ENCODE measurements around the gene DDA1.
A peak's percentile ranks its signal among the peaks of the same experiment; 100 is the strongest.

Gene DDA1

GRCh38 chr19:17336872-17337674 is 27.7 kb downstream of the DDA1 start, which contains the start of gene GTPBP3:
TSS of gene GTPBP3 (plus strand) at chr19:17337553. CDS start at chr19:17337612, 59 bp downstream.
- H3K4me3 ChIP-seq (ENCODE audit: insufficient read depth, low read depth, low read length): peak within 1 kb of the TSS; percentile 69
- WGBS, 2 experiments: 0% methylated on average over 41 of the region's 41 CpGs
- peaks cover 5% of the 10 kb centered on the region for H3K36me3 ChIP-seq (ENCODE audit: control insufficient read depth, insufficient read depth, low read length)
- H3K27ac ChIP-seq (ENCODE audit: insufficient read depth, low read depth, low read length, poor library complexity, severe bottlenecking): peak within 1 kb of the TSS; percentile 81
- H3K9me3 ChIP-seq (ENCODE audit: control insufficient read depth, low read length): no peaks in the 10 kb centered on the region
- no peaks in the 10 kb centered on the region for H3K27me3 ChIP-seq (ENCODE audit: control insufficient read depth, insufficient read depth, low read length, poor library complexity, severe bottlenecking)
- H3K4me1 ChIP-seq (ENCODE audit: control insufficient read depth, insufficient read depth, low read length): peaks cover 4% of the 10 kb centered on the region

- Histone ChIP-seq H3K27ac (ENCODE audit: insufficient read depth, low read depth, low read length, poor library complexity, severe bottlenecking) (no peak overlapping the region), H3K9me3 (ENCODE audit: control insufficient read depth, low read length) (no peaks in the 10 kb centered on the region), H3K36me3 (ENCODE audit: control insufficient read depth, insufficient read depth, low read length) (peaks cover 3% of the 10 kb centered on the region), H3K27me3 (ENCODE audit: control insufficient read depth, insufficient read depth, low read length, poor library complexity, severe bottlenecking) (no peaks in the 10 kb centered on the region), H3K4me3 (ENCODE audit: insufficient read depth, low read depth, low read length) (peak overlapping the region; percentile 69), H3K4me1 (ENCODE audit: control insufficient read depth, insufficient read depth, low read length) (peaks cover 4% of the 10 kb centered on the region)
- 10% methylated on average over 50 of the region's 50 CpGs for WGBS, 2 experiments
Measured at GRCh38 chr19:17337675-17338432, 28.5 kb downstream of the DDA1 start.

- Histone ChIP-seq H3K9me3 (ENCODE audit: control insufficient read depth, low read length) (no peaks in the 10 kb centered on the region), H3K36me3 (ENCODE audit: control insufficient read depth, insufficient read depth, low read length) (no peaks in the 10 kb centered on the region), H3K27ac (ENCODE audit: insufficient read depth, low read depth, low read length, poor library complexity, severe bottlenecking) (no peak overlapping the region), H3K27me3 (ENCODE audit: control insufficient read depth, insufficient read depth, low read length, poor library complexity, severe bottlenecking) (no peaks in the 10 kb centered on the region), H3K4me3 (ENCODE audit: insufficient read depth, low read depth, low read length) (peak overlapping the region; percentile 69), H3K4me1 (ENCODE audit: control insufficient read depth, insufficient read depth, low read length) (peaks cover 4% of the 10 kb centered on the region)
- 94 to 95% methylated on average over 30 of the region's 30 CpGs for WGBS, 2 experiments
Measured at GRCh38 chr19:17338433-17339078, 29.2 kb downstream of the DDA1 start.

DNA sequence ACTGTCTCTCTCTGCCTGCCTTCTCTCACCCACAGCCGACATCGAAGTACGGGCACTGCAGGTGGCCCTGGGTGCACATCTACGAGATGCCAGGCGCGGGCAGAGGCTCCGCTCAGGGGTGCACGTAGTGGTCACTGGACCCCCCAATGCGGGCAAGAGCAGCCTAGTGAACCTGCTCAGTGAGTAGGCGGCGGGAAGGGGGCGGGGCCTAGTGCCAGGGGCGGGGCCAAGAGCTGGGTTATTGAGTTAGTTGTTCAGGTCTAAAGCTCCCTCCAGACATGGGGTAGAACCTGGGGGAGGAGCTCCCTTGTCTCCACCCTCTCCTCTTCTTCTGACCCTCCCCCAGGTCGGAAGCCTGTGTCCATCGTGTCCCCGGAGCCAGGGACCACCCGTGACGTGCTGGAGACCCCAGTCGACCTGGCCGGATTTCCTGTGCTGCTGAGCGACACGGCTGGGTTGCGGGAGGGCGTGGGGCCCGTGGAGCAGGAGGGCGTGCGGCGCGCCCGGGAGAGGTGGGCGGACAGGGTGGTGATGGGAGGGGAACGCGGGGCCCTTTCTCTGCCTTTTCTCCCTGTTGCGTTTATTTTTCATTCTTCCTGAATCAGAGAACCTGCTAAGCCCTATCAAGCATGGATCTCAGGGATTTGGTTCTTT is 29.9 kb downstream of the DDA1 start:
- Histone ChIP-seq H3K36me3 (ENCODE audit: control insufficient read depth, insufficient read depth, low read length) (no peaks in the 10 kb centered on the region), H3K27me3 (ENCODE audit: control insufficient read depth, insufficient read depth, low read length, poor library complexity, severe bottlenecking) (no peaks in the 10 kb centered on the region), H3K27ac (ENCODE audit: insufficient read depth, low read depth, low read length, poor library complexity, severe bottlenecking) (no peak overlapping the region), H3K9me3 (ENCODE audit: control insufficient read depth, low read length) (no peaks in the 10 kb centered on the region), H3K4me3 (ENCODE audit: insufficient read depth, low read depth, low read length) (no peak overlapping the region), H3K4me1 (ENCODE audit: control insufficient read depth, insufficient read depth, low read length) (peaks cover 4% of the 10 kb centered on the region)
- WGBS, 2 experiments: 92 to 93% methylated on average over 34 of the region's 34 CpGs

GRCh38 chr19:17340302-17340870 is 31.0 kb downstream of the DDA1 start:
- no peak overlapping the region for H3K4me3 ChIP-seq (ENCODE audit: insufficient read depth, low read depth, low read length)
- H3K4me1 ChIP-seq (ENCODE audit: control insufficient read depth, insufficient read depth, low read length): peaks cover 4% of the 10 kb centered on the region
- no peaks in the 10 kb centered on the region for H3K27me3 ChIP-seq (ENCODE audit: control insufficient read depth, insufficient read depth, low read length, poor library complexity, severe bottlenecking)
- H3K27ac ChIP-seq (ENCODE audit: insufficient read depth, low read depth, low read length, poor library complexity, severe bottlenecking): no peak overlapping the region
- H3K36me3 ChIP-seq (ENCODE audit: control insufficient read depth, insufficient read depth, low read length): no peaks in the 10 kb centered on the region
- no peaks in the 10 kb centered on the region for H3K9me3 ChIP-seq (ENCODE audit: control insufficient read depth, low read length)
- 38 to 50% methylated on average over 21 of the region's 21 CpGs for WGBS, 2 experiments

DNA sequence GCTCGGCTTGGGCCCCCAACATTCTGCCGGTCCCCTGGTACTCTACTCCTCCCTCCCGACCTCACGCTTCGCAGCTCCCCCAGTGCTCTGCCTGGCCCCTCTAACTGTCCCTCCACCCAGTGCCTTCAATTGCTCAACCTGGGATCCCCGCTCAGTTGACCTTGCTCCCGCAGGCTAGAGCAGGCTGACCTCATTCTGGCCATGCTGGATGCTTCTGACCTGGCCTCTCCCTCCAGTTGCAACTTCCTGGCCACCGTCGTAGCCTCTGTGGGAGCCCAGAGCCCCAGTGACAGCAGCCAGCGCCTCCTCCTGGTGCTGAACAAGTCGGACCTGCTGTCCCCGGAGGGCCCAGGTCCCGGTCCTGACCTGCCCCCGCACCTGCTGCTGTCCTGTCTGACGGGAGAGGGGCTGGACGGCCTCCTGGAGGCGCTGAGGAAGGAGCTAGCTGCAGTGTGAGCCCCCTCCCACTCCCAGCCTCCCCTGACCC is 31.6 kb downstream of the DDA1 start:
- peaks cover 4% of the 10 kb centered on the region for H3K4me1 ChIP-seq (ENCODE audit: control insufficient read depth, insufficient read depth, low read length)

GRCh38 chr19:17341386-17341785 is 32.0 kb downstream of the DDA1 start:
- Histone ChIP-seq H3K9me3 (ENCODE audit: control insufficient read depth, low read length) (no peaks in the 10 kb centered on the region), H3K4me1 (ENCODE audit: control insufficient read depth, insufficient read depth, low read length) (peaks cover 4% of the 10 kb centered on the region), H3K36me3 (ENCODE audit: control insufficient read depth, insufficient read depth, low read length) (no peaks in the 10 kb centered on the region), H3K27ac (ENCODE audit: insufficient read depth, low read depth, low read length, poor library complexity, severe bottlenecking) (no peak overlapping the region), H3K4me3 (ENCODE audit: insufficient read depth, low read depth, low read length) (no peak overlapping the region), H3K27me3 (ENCODE audit: control insufficient read depth, insufficient read depth, low read length, poor library complexity, severe bottlenecking) (no peaks in the 10 kb centered on the region)
- 94% methylated on average over 15 of the region's 15 CpGs for WGBS, 2 experiments

More for the DNA sequence above, 31.6 kb downstream of the DDA1 start:
- H3K9me3 ChIP-seq (ENCODE audit: control insufficient read depth, low read length): no peaks in the 10 kb centered on the region
- H3K4me3 ChIP-seq (ENCODE audit: insufficient read depth, low read depth, low read length): no peak overlapping the region
- WGBS, 2 experiments: 66% methylated on average over 17 of the region's 17 CpGs
- H3K27ac ChIP-seq (ENCODE audit: insufficient read depth, low read depth, low read length, poor library complexity, severe bottlenecking): no peak overlapping the region
- H3K27me3 ChIP-seq (ENCODE audit: control insufficient read depth, insufficient read depth, low read length, poor library complexity, severe bottlenecking): no peaks in the 10 kb centered on the region
- H3K36me3 ChIP-seq (ENCODE audit: control insufficient read depth, insufficient read depth, low read length): no peaks in the 10 kb centered on the region

- Histone ChIP-seq H3K4me1 (ENCODE audit: control insufficient read depth, insufficient read depth, low read length) (peaks cover 4% of the 10 kb centered on the region), H3K4me3 (ENCODE audit: insufficient read depth, low read depth, low read length) (no peak overlapping the region), H3K27ac (ENCODE audit: insufficient read depth, low read depth, low read length, poor library complexity, severe bottlenecking) (no peak overlapping the region), H3K27me3 (ENCODE audit: control insufficient read depth, insufficient read depth, low read length, poor library complexity, severe bottlenecking) (no peaks in the 10 kb centered on the region), H3K9me3 (ENCODE audit: control insufficient read depth, low read length) (no peaks in the 10 kb centered on the region), H3K36me3 (ENCODE audit: control insufficient read depth, insufficient read depth, low read length) (no peaks in the 10 kb centered on the region)
- 93 to 95% methylated on average over 6 of the region's 7 CpGs for WGBS, 2 experiments
Measured at GRCh38 chr19:17341845-17342244, 32.5 kb downstream of the DDA1 start.

GRCh38 chr19:17346109-17346671 is 36.8 kb downstream of the DDA1 start:
- 22 to 23% methylated on average over 24 of the region's 24 CpGs for WGBS, 2 experiments
- no peaks in the 10 kb centered on the region for H3K4me1 ChIP-seq (ENCODE audit: control insufficient read depth, insufficient read depth, low read length)
- H3K9me3 ChIP-seq (ENCODE audit: control insufficient read depth, low read length): no peaks in the 10 kb centered on the region
- H3K27ac ChIP-seq (ENCODE audit: insufficient read depth, low read depth, low read length, poor library complexity, severe bottlenecking): no peak overlapping the region
- H3K36me3 ChIP-seq (ENCODE audit: control insufficient read depth, insufficient read depth, low read length): no peaks in the 10 kb centered on the region
- H3K27me3 ChIP-seq (ENCODE audit: control insufficient read depth, insufficient read depth, low read length, poor library complexity, severe bottlenecking): no peaks in the 10 kb centered on the region
- H3K4me3 ChIP-seq (ENCODE audit: insufficient read depth, low read depth, low read length): no peak overlapping the region

All from ectodermal cell (in vitro differentiated cells).